Endothelial cell of coronary artery (primary cell): ENCODE measurements around the gene AGO4. TPM values are rescaled to one million over a fixed set of nuclear protein-coding genes. Genes with fewer than 3 reads are reported as not detected.

Experiments used
- total RNA-seq: library from RNA; depleted of rRNA; stranded (reverse); fragments of >200 nt; gene quantifications from 2 replicates; pipeline ENCODE4 v1.2.3, GENCODE V29; 2014

AGO4 gene
- 14.0 and 17.5 TPM in 2 replicates for total RNA-seq

DNA sequence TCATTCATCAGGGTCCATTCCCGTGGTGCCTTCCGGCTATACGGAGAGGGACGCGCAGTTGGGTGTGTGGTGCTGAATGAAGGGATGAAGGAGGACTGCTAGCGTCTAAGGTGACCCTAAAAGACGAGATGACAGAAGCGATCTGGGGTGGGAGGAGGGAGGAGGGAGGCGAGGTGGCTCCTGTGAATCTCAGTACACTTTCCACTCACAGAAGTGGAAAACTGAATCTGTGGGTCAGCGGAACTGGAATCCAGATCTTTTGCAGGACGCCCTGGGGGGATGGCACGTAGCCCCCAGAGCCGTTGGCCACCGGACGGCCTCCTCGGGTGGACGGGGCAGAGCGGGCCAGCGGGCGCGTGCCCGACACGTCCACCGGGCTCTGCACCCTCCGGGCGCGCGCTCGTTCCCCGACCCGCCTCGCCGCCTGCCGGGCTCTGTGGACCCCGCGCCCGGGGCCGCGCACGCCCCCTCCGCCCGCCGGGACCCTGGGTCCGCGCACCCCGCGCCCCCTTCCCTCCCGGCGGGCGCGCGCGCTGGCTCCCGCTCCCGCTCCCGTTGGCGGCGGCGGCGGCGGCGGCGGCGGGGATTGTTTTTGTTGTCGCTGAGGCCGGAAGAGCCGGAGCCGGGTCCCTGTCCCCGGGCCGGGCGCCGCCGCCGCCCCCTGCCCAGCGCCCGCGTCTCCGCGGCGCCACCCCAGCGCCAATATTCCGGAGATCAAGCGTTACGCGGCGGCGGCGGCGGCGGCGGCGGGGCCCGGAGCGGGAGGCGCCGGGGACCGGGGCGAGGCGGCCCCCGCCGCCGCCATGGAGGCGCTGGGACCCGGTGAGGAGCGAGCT, at the start of gene AGO4:
Gene AGO4 (plus strand): TSS at position 403 of the 836 bp plus-strand sequence. CDS start 401 bp downstream, at position 804.

GRCh38 chr1:35882945-35883634, 75.3 kb downstream of the AGO4 start, which contains the start of gene AGO1:
AGO1 (plus strand) TSS chr1:35883209; CDS start chr1:35883422, 213 bp downstream.

Other genes with a start within 250 kb of the AGO4 start
- gene TFAP2E, start 234.7 kb upstream of the AGO4 start, total RNA-seq, result 0.09 TPM in 1 of 2 replicates, not detected in the other
- 17.5 and 22.2 TPM in 2 replicates for gene PSMB2, start 166.5 kb upstream of the AGO4 start, total RNA-seq
- 17.5 and 20.5 TPM in 2 replicates for gene C1orf216, start 89.1 kb upstream of the AGO4 start, total RNA-seq
- gene CLSPN, start 38.0 kb upstream of the AGO4 start, total RNA-seq, result 6.7 and 18.4 TPM in 2 replicates
- gene AGO1, start 75.2 kb downstream of the AGO4 start, total RNA-seq, result 10.2 and 10.6 TPM in 2 replicates
- 8.5 and 14.2 TPM in 2 replicates for gene AGO3, start 123.1 kb downstream of the AGO4 start, total RNA-seq